Natural killer cell (primary cell): Measurements from ENCODE around the gene AKAP6. TPM values are rescaled to one million over a fixed set of nuclear protein-coding genes. Genes with fewer than 3 reads are reported as not detected.

Source experiments
- ATAC-seq, 3 donors: fragments of 150-1000 bp in 2 of 3; fragments of 200-7000 bp in 1 of 3; cut with Tn5 transposase; 1 replicate in 1 of 3; 2 replicates in 2 of 3; pipeline ENCODE4 v1.10.0; 2021; ENCODE audit warnings: mild to moderate bottlenecking in 2 of 3, moderate library complexity in 2 of 3
- DNase-seq, 2 donors: peaks; one replicate each; pipeline versions ENCODE4 v3.0.0 to v3.0.0-alpha.2; 2013 to 2021; ENCODE audit warnings: mixed read lengths in 1 of 2
- H3K27ac ChIP-seq: one replicate; pipeline ENCODE4 v1.5.1; 2013; ENCODE audit warnings: mild to moderate bottlenecking, low read length
- H3K27me3 ChIP-seq: one replicate; pipeline ENCODE4 v1.6.1; 2013; ENCODE audit warnings: low read length; ENCODE audit not compliant: control insufficient read depth, insufficient read depth
- H3K36me3 ChIP-seq: one replicate; pipeline ENCODE4 v1.6.1; 2013; ENCODE audit warnings: low read length; ENCODE audit not compliant: control insufficient read depth, insufficient read depth
- H3K4me1 ChIP-seq: one replicate; pipeline ENCODE4 v1.6.1; 2013; ENCODE audit warnings: low read length; ENCODE audit not compliant: control insufficient read depth, insufficient read depth
- H3K4me3 ChIP-seq: one replicate; pipeline ENCODE4 v1.5.1; 2013; ENCODE audit warnings: low read length
- H3K9me3 ChIP-seq: one replicate; pipeline ENCODE4 v1.6.1; 2013; ENCODE audit warnings: low read length; ENCODE audit not compliant: control insufficient read depth, insufficient read depth
- H3K27ac Mint-ChIP-seq, 2 donors: one replicate each; pipeline ENCODE4 v1.8.0; 2022; ENCODE audit warnings: mild to moderate bottlenecking in 2 of 2, mixed read lengths in 2 of 2, moderate library complexity in 1 of 2
- H3K27me3 Mint-ChIP-seq, 2 donors: one replicate each; pipeline ENCODE4 v1.8.0; 2022; ENCODE audit warnings: low read depth in 2 of 2, mixed read lengths in 2 of 2
- H3K36me3 Mint-ChIP-seq: one replicate; pipeline ENCODE4 v1.8.0; 2022; ENCODE audit warnings: mixed read lengths
- H3K4me1 Mint-ChIP-seq, 2 donors: one replicate each; pipeline ENCODE4 v1.8.0; 2022; ENCODE audit warnings: mixed read lengths in 2 of 2
- H3K4me3 Mint-ChIP-seq: one replicate; pipeline ENCODE4 v1.8.0; 2022; ENCODE audit warnings: mild to moderate bottlenecking, moderate library complexity, mixed read lengths
- H3K9me3 Mint-ChIP-seq, 2 donors: one replicate each; pipeline ENCODE4 v1.8.0; 2022; ENCODE audit warnings: mixed read lengths in 2 of 2
- WGBS: methylation state at CpG from one replicate; pipeline ENCODE4 v1.1.7; 2013; ENCODE audit warnings: missing lambda C conversion rate; ENCODE audit not compliant: insufficient coverage; 5-methylcytosine and 5-hydroxymethylcytosine counted together
- intact Hi-C: fragments of 100-400 bp; cut with micrococcal nuclease; formaldehyde crosslinking; loops from one replicate; pipeline ENCODE4 v1.14.2; 2022
- total RNA-seq, 4 donors: library from RNA; stranded (reverse); fragments of 120-200 nt in 1 of 4; gene quantifications; one replicate each; pipeline versions ENCODE4 v1.2.3 to v1.2.4, GENCODE V29; 2013 to 2022
- TF ChIP-seq, protein P1 (sequence below): fragments of 200-600 bp; IDR thresholded peaks from one replicate; pipeline ENCODE4 v1.8.0; 2022; ENCODE audit warnings: antibody characterized with exemption

Gene AKAP6
- total RNA-seq, 3 donors from 2014 or later (not counting 1 experiment from before 2014, with no cell fraction given) = 0.21 to 1.3 (median 0.80) TPM

DNA sequence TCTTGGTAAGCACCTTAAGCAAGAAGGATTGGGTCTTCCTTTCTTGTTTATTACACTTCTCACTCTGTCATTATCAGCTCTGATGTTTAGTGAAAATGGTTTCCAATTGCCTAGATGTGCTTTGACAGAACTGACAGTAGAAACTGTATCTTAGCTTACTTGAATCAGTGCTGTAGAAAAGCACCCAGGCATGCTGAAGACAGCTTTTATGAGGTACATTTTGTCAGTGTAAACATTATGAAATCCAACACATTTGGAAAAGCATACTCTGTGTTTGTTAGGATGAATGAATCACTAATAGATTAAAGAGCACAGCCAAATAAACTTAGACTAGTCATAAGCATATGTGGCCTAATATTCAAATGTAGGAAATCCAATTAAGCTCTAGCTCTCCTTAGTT is 319.3 kb downstream of the AKAP6 start:
- ATAC-seq (no peak), DNase-seq (no peak)
- TF ChIP-seq, protein P1, sequence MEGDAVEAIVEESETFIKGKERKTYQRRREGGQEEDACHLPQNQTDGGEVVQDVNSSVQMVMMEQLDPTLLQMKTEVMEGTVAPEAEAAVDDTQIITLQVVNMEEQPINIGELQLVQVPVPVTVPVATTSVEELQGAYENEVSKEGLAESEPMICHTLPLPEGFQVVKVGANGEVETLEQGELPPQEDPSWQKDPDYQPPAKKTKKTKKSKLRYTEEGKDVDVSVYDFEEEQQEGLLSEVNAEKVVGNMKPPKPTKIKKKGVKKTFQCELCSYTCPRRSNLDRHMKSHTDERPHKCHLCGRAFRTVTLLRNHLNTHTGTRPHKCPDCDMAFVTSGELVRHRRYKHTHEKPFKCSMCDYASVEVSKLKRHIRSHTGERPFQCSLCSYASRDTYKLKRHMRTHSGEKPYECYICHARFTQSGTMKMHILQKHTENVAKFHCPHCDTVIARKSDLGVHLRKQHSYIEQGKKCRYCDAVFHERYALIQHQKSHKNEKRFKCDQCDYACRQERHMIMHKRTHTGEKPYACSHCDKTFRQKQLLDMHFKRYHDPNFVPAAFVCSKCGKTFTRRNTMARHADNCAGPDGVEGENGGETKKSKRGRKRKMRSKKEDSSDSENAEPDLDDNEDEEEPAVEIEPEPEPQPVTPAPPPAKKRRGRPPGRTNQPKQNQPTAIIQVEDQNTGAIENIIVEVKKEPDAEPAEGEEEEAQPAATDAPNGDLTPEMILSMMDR = no peak
- intact Hi-C loops = no loop called here
- H3K36me3 ChIP-seq = no peaks in the 10 kb centered on the region
- no peak overlapping the region for H3K27ac Mint-ChIP-seq
- no peaks in the 10 kb centered on the region for H3K27me3 Mint-ChIP-seq
- H3K9me3 ChIP-seq = no peaks in the 10 kb centered on the region
- H3K4me1 ChIP-seq = no peaks in the 10 kb centered on the region
- H3K4me3 Mint-ChIP-seq = no peak overlapping the region
- no peaks in the 10 kb centered on the region for H3K4me1 Mint-ChIP-seq
- peaks cover 5% of the 10 kb centered on the region in 2 donors for H3K9me3 Mint-ChIP-seq
- H3K27ac ChIP-seq = no peak overlapping the region
- H3K4me3 ChIP-seq = no peak overlapping the region
- no peaks in the 10 kb centered on the region for H3K27me3 ChIP-seq
- H3K36me3 Mint-ChIP-seq = no peaks in the 10 kb centered on the region

DNA sequence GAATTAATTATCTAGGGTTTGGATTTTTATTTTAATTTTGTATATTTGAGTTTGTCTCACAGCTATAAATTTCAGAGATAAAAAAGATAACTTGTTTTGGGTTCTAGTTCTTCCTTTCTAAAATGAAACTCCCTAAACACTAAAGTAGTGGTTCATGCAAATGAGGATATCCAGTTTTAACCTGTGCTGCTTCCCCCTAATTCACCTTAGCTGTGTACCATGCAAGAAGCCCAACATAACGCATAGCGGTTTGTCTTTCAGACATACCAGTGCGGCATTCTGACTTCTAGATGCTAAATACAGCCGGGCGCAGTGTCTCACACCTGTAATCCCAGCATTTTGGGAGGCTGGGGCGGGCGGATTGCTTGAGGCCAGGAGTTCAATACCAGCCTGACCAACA is 320.9 kb downstream of the AKAP6 start:
- intact Hi-C loops = no loop called here
- no peak overlapping the region for H3K27ac Mint-ChIP-seq
- H3K36me3 Mint-ChIP-seq = no peaks in the 10 kb centered on the region
- H3K4me1 Mint-ChIP-seq = no peaks in the 10 kb centered on the region
- ATAC-seq = no peak
- TF ChIP-seq, protein P1 = no peak
- Histone ChIP-seq H3K27ac (no peak overlapping the region), H3K4me1 (no peaks in the 10 kb centered on the region), H3K9me3 (no peaks in the 10 kb centered on the region), H3K36me3 (no peaks in the 10 kb centered on the region), H3K27me3 (no peaks in the 10 kb centered on the region), H3K4me3 (no peak overlapping the region)
- H3K4me3 Mint-ChIP-seq = no peak overlapping the region
- peaks cover 4 to 6% of the 10 kb centered on the region in 2 donors for H3K9me3 Mint-ChIP-seq
- 97% methylated on average over 7 of the region's 7 CpGs for WGBS
- no peak for DNase-seq
- no peaks in the 10 kb centered on the region for H3K27me3 Mint-ChIP-seq

DNA sequence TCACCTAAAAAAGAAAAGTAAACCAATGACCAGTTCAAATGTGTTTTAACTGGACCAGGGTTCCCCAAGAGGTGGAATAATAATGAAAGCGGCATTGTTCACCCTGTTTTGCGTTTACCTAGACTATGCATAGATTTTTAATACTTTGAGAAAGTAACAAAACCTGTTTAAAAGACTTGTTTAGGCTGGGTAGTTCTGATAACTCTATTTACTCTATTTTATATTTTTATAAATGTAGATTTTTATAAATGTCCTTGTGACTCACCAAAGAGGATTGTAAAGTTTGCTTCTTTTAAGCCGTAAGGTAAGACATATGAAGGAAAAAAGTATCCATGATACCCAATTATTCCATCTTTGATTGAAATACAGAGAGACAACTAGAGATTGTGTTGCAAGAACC is 321.6 kb downstream of the AKAP6 start:
- Mint-ChIP-seq H3K4me1 (no peaks in the 10 kb centered on the region), H3K36me3 (no peaks in the 10 kb centered on the region), H3K27ac (no peak overlapping the region), H3K4me3 (no peak overlapping the region), H3K27me3 (no peaks in the 10 kb centered on the region), H3K9me3 (peaks cover 8 to 10% of the 10 kb centered on the region in 2 donors)
- Histone ChIP-seq H3K4me3 (no peak overlapping the region), H3K27ac (no peak overlapping the region), H3K36me3 (no peaks in the 10 kb centered on the region), H3K9me3 (no peaks in the 10 kb centered on the region), H3K4me1 (no peaks in the 10 kb centered on the region), H3K27me3 (no peaks in the 10 kb centered on the region)
- intact Hi-C loops = no loop called here
- no peak for ATAC-seq
- TF ChIP-seq, protein P1 = no peak
- 100% methylated on average over 1 of the region's 3 CpGs for WGBS
- DNase-seq = no peak

DNA sequence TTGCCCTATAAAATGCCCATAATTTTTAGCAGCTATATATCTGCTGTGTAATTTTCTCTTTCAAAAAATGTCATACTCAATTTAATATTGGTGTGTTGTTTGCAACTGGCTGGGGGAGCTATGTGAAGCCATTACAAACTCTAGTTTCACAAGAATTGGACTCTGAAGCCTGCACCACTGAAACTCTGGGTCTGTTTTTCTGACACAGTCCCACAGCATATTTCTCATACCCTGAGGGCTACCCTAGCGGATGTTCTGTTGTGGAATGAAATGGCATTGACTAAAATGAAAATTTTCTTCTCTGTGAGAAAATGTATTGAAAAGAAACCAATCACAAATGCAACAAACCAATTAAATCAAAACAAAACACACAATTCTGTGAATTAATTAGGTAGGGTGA is 325.0 kb downstream of the AKAP6 start:
- Mint-ChIP-seq H3K36me3 (no peaks in the 10 kb centered on the region), H3K27me3 (no peaks in the 10 kb centered on the region), H3K4me1 (no peaks in the 10 kb centered on the region), H3K27ac (no peak overlapping the region), H3K9me3 (peaks cover 10 to 12% of the 10 kb centered on the region in 2 donors), H3K4me3 (no peak overlapping the region)
- Histone ChIP-seq H3K27me3 (no peaks in the 10 kb centered on the region), H3K36me3 (no peaks in the 10 kb centered on the region), H3K27ac (no peak overlapping the region), H3K4me3 (no peak overlapping the region), H3K4me1 (no peaks in the 10 kb centered on the region), H3K9me3 (no peaks in the 10 kb centered on the region)
- ATAC-seq (no peak), DNase-seq (no peak)
- intact Hi-C loops = no loop called here
- WGBS = no CpG with 5 or more reads among the region's 1 CpG
- TF ChIP-seq, protein P1 = no peak
